ENCODE results near the gene SLC22A23. TPM values are rescaled to one million over a fixed set of nuclear protein-coding genes. Genes with fewer than 3 reads are reported as not detected.

Gene SLC22A23
- total and polyA plus RNA-seq, 2 donors (not counting 1 experiment from before 2014, with no cell fraction given) = 0.18 to 1.4 TPM

- POLR2A ChIA-PET = no interaction called here
- H3K9ac ChIP-seq (ENCODE audit: low read length) = no peak overlapping the region
- CTCF ChIA-PET = interaction anchor here (0.9 kb wide), 1 partner anchor 8 kb away, joined by 4 read pairs; no protein-coding TSS in a partner anchor
- Mint-ChIP-seq H3K27me3 (peaks cover 18% of the 10 kb centered on the region), H3K4me1 (peaks cover 12% of the 10 kb centered on the region), H3K4me3 (no peak overlapping the region), H3K27ac (no peak overlapping the region), H3K9me3 (ENCODE audit: insufficient read depth) (no peaks in the 10 kb centered on the region)
- DNase-seq = no peak
- H3K79me2 ChIP-seq (ENCODE audit: control insufficient read depth, insufficient read depth, low read length) = no peaks in the 10 kb centered on the region
- TF ChIP-seq CTCF (IDR thresholded peaks at IDR 0.05) = no peak
- TF ChIP-seq EZH2 (IDR thresholded peaks at IDR 0.05; ENCODE audit: borderline replicate concordance, insufficient read depth, low read depth, low read length, poor library complexity, severe bottlenecking) = no peak
- no peak overlapping the region for H3K4me3 ChIP-seq (ENCODE audit: control extremely low read depth in 1 of 5, extremely low read depth in 1 of 5, insufficient read depth in 1 of 5, low read depth in 2 of 5, low read length in 4 of 5)
- ATAC-seq (ENCODE audit: low read depth) = no peak
- H4K20me1 ChIP-seq (ENCODE audit: control insufficient read depth, insufficient read depth, low read length, poor library complexity, severe bottlenecking) = no peaks in the 10 kb centered on the region
- H3K4me2 ChIP-seq (replicated peaks; ENCODE audit: low read depth, low read length, poor library complexity, severe bottlenecking) = no peak overlapping the region
- H3K27me3 ChIP-seq (replicated peaks in 1 of 4; ENCODE audit: control extremely low read depth in 1 of 4, control insufficient read depth in 3 of 4, insufficient read depth in 4 of 4, low read length in 3 of 4) = peaks cover 0 to 4% (median 0%) of the 10 kb centered on the region in 4 experiments
- H3K36me3 ChIP-seq (replicated peaks in 1 of 2; ENCODE audit: control extremely low read depth in 1 of 2, control insufficient read depth in 1 of 2, extremely low read depth in 1 of 2, insufficient read depth in 2 of 2, low read length in 1 of 2) = no peaks in the 10 kb centered on the region
- H3K27ac ChIP-seq (ENCODE audit: low read length in 2 of 2) = no peak overlapping the region
- peaks cover 3 to 5% of the 10 kb centered on the region in 2 donors for H3K4me1 ChIP-seq (ENCODE audit: control insufficient read depth in 2 of 2, insufficient read depth in 2 of 2, low read length in 2 of 2)
- H3K9me3 ChIP-seq (ENCODE audit: control extremely low read depth in 1 of 3, control insufficient read depth in 2 of 3, insufficient read depth in 1 of 3, low read length in 2 of 3) = no peaks in the 10 kb centered on the region
- intact Hi-C loops (cut with micrococcal nuclease) = no loop called here
- 92% methylated on average over 4 of the region's 6 CpGs for WGBS (ENCODE audit: insufficient coverage)
- no peak overlapping the region for H2AFZ ChIP-seq (ENCODE audit: insufficient read depth, low read depth, low read length, poor library complexity, severe bottlenecking)
Measured at GRCh38 chr6:3402310-3403237, 54.3 kb downstream of the SLC22A23 start.

GRCh38 chr6:3400162-3400561 is 56.7 kb downstream of the SLC22A23 start:
- no peaks in the 10 kb centered on the region for H3K36me3 ChIP-seq (replicated peaks in 1 of 2; ENCODE audit: control extremely low read depth in 1 of 2, control insufficient read depth in 1 of 2, extremely low read depth in 1 of 2, insufficient read depth in 2 of 2, low read length in 1 of 2)
- no peaks in the 10 kb centered on the region for H3K9me3 Mint-ChIP-seq (ENCODE audit: insufficient read depth)
- ATAC-seq (ENCODE audit: low read depth) (no peak), DNase-seq (no peak)
- ChIA-PET POLR2A (no interaction called here), CTCF (no interaction called here)
- H3K4me1 Mint-ChIP-seq = peaks cover 12% of the 10 kb centered on the region
- no peak overlapping the region for H3K9ac ChIP-seq (ENCODE audit: low read length)
- H3K9me3 ChIP-seq (ENCODE audit: control extremely low read depth in 1 of 3, control insufficient read depth in 2 of 3, insufficient read depth in 1 of 3, low read length in 2 of 3) = no peaks in the 10 kb centered on the region
- no peaks in the 10 kb centered on the region for H4K20me1 ChIP-seq (ENCODE audit: control insufficient read depth, insufficient read depth, low read length, poor library complexity, severe bottlenecking)
- H2AFZ ChIP-seq (ENCODE audit: insufficient read depth, low read depth, low read length, poor library complexity, severe bottlenecking) = no peak overlapping the region
- H3K27ac Mint-ChIP-seq = no peak overlapping the region
- no peak overlapping the region for H3K27ac ChIP-seq (ENCODE audit: low read length in 2 of 2)
- no peak overlapping the region for H3K4me3 ChIP-seq (ENCODE audit: control extremely low read depth in 1 of 5, extremely low read depth in 1 of 5, insufficient read depth in 1 of 5, low read depth in 2 of 5, low read length in 4 of 5)
- intact Hi-C loops (cut with micrococcal nuclease) = no loop called here
- no CpG with 5 or more reads among the region's 8 CpGs for WGBS (ENCODE audit: insufficient coverage)
- no peaks in the 10 kb centered on the region for H3K79me2 ChIP-seq (ENCODE audit: control insufficient read depth, insufficient read depth, low read length)
- no peak overlapping the region for H3K4me3 Mint-ChIP-seq
- no peak overlapping the region for H3K4me2 ChIP-seq (replicated peaks; ENCODE audit: low read depth, low read length, poor library complexity, severe bottlenecking)
- H3K4me1 ChIP-seq (ENCODE audit: control insufficient read depth in 2 of 2, insufficient read depth in 2 of 2, low read length in 2 of 2) = peaks cover 3 to 5% of the 10 kb centered on the region in 2 donors
- H3K27me3 Mint-ChIP-seq = peaks cover 18% of the 10 kb centered on the region
- TF ChIP-seq EZH2 (IDR thresholded peaks at IDR 0.05; ENCODE audit: borderline replicate concordance, insufficient read depth, low read depth, low read length, poor library complexity, severe bottlenecking) (no peak), CTCF (IDR thresholded peaks at IDR 0.05) (no peak)
- peaks cover 0 to 4% (median 0%) of the 10 kb centered on the region in 4 experiments for H3K27me3 ChIP-seq (replicated peaks in 1 of 4; ENCODE audit: control extremely low read depth in 1 of 4, control insufficient read depth in 3 of 4, insufficient read depth in 4 of 4, low read length in 3 of 4)
